ENCODE measurements around the gene VWA5B2.

GRCh38 chr3:184284696-184285095 lies 55.3 kb downstream of the VWA5B2 start:
- TF ChIP-seq CTCF (IDR thresholded peaks at IDR 0.05) (peak; percentile 26; the same call in 1 of the 2 replicates), ESRRA (CRISPR knock-in tag; IDR thresholded peaks at IDR 0.05; ENCODE audit: borderline replicate concordance) (no peak), MYBL2 (CRISPR knock-in tag; IDR thresholded peaks at IDR 0.05) (no peak), ATF1 (CRISPR knock-in tag; IDR thresholded peaks at IDR 0.05) (no peak), NFE2L1 (CRISPR knock-in tag; IDR thresholded peaks at IDR 0.05) (no peak), RORB (CRISPR knock-in tag; IDR thresholded peaks at IDR 0.05) (no peak), SOX15 (CRISPR knock-in tag; IDR thresholded peaks at IDR 0.05) (no peak), CREB1 (CRISPR knock-in tag; IDR thresholded peaks at IDR 0.05) (no peak), FOXP1 (CRISPR knock-in tag; IDR thresholded peaks at IDR 0.05; ENCODE audit: borderline replicate concordance) (no peak), USF2 (CRISPR knock-in tag; IDR thresholded peaks at IDR 0.05) (no peak), E2F4 (CRISPR knock-in tag; IDR thresholded peaks at IDR 0.05; ENCODE audit: borderline replicate concordance, low read depth) (no peak), ZNF512 (CRISPR knock-in tag; IDR thresholded peaks at IDR 0.05; ENCODE audit: borderline replicate concordance) (no peak), STAT6 (CRISPR knock-in tag; conservative IDR thresholded peaks at IDR 0.05; ENCODE audit: low read depth) (no peak)

Data from WTC11 (cell line).